A673 (cell line): ENCODE data around the gene ARMH3.

ENCODE experiments used
- CTCF ChIP-seq: fragments of 300-800, 200-600 bp; sonication (generic); conservative IDR thresholded peaks from 2 replicates; pipeline ENCODE4 v1.5.1; 2017; ENCODE audit warnings: low read depth, mild to moderate bottlenecking, antibody characterized with exemption, low read length, moderate library complexity, mixed read lengths
- EZH2 ChIP-seq: fragments of 200-600 bp; sonication (generic); IDR thresholded peaks from 2 replicates; pipeline ENCODE4 v1.6.1; 2017; ENCODE audit warnings: borderline replicate concordance, low read depth, mild to moderate bottlenecking, mixed read lengths, antibody characterized with exemption, low read length; ENCODE audit not compliant: poor library complexity, severe bottlenecking

- TF ChIP-seq CTCF = no peak
- no peak for TF ChIP-seq EZH2
Measured at GRCh38 chr10:102064503-102064867, 8.5 kb upstream of the ARMH3 start.
